ENCODE results near the gene MMEL1. TPM values are rescaled to one million over a fixed set of nuclear protein-coding genes. Genes with fewer than 3 reads are reported as not detected.

MMEL1 gene
- total RNA-seq, 2 donors from 2014 or later, result 0.54 to 0.87 TPM

DNA sequence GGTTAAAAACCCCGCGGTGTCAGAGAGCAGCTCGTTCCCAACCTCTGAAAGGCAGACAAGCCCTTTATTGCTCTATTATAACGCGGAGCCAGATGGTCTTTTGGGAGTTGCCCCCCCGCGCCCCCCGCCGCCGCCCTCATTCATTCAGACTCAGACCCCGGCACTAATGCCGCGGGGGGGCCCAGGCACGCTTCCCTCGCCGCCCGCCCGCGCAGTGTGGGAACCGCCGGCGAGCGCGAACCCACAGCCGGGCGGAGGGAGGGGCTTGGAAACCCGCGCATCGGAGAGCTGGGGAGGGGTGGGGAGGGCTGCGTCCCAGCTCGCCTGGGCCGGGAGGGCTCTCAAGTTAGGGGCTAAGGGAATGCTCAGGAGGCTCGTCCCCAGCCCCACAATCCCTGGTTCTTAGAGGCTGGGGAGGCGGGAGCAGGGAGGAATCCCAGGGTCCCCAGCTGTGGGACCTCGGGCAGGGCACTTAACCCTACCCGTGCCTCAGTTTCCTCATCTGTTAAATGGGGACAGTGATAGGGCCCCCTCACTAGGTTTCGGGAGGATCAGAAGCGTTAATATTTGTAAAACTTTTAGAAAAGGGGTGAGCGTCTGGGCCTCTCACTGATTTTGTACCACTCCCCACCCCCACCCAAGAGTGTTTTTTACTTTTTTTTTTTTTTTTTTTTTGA lies 91.9 kb downstream of the MMEL1 start:
- Mint-ChIP-seq H3K4me1 (no peaks in the 10 kb centered on the region), H3K9me3 (no peaks in the 10 kb centered on the region), H3K27me3 (peaks cover 3% of the 10 kb centered on the region), H3K36me3 (ENCODE audit: low read depth) (no peaks in the 10 kb centered on the region), H3K27ac (no peak overlapping the region), H3K4me3 (no peak overlapping the region)
- no peak for ATAC-seq (replicated peaks)

Other genes starting within 250 kb of the MMEL1 start
- gene MORN1, start 241.5 kb downstream of the MMEL1 start, total RNA-seq, result 1 to 10 TPM; 4.4 to 5.3 TPM
- gene RER1, start 241.2 kb downstream of the MMEL1 start, total RNA-seq, result 100 to 1,000 TPM; 120 to 180 TPM
- gene PEX10, start 220.5 kb downstream of the MMEL1 start, total RNA-seq, result 10 to 100 TPM; 10.0 to 13.1 TPM
- gene PLCH2, start 156.7 kb downstream of the MMEL1 start, total RNA-seq, result 10 to 100 TPM in 1 of 2 donors, 1 to 10 TPM in 1; 3.4 to 28.1 TPM
- gene PANK4, start 106.4 kb downstream of the MMEL1 start, total RNA-seq, result 10 to 100 TPM; 41.7 to 54.9 TPM
- gene HES5, start 102.8 kb downstream of the MMEL1 start, total RNA-seq, result not detected
- gene TNFRSF14, start 76.6 kb downstream of the MMEL1 start, total RNA-seq, result 100 to 1,000 TPM in 1 of 2 donors, 10 to 100 TPM in 1; 93.2 to 299 TPM
- 10 to 100 TPM; 27.4 to 36.3 TPM for gene PRXL2B, start 46.2 kb downstream of the MMEL1 start, total RNA-seq
- gene TTC34, start 168.7 kb upstream of the MMEL1 start, total RNA-seq, result 1 to 10 TPM in 1 of 2 donors, under 1 TPM in 1; 0.48 to 2.5 TPM